Inflammatory macrophage treated with lipopolysaccharide for 1 hour (primary cell): Measurements from ENCODE around the gene MAN2B2.

Experiments
- DNase-seq, 2 donors: peaks; one replicate each; pipeline ENCODE4 v3.0.0-alpha.2; 2020 to 2022

MAN2B2 gene

DNA sequence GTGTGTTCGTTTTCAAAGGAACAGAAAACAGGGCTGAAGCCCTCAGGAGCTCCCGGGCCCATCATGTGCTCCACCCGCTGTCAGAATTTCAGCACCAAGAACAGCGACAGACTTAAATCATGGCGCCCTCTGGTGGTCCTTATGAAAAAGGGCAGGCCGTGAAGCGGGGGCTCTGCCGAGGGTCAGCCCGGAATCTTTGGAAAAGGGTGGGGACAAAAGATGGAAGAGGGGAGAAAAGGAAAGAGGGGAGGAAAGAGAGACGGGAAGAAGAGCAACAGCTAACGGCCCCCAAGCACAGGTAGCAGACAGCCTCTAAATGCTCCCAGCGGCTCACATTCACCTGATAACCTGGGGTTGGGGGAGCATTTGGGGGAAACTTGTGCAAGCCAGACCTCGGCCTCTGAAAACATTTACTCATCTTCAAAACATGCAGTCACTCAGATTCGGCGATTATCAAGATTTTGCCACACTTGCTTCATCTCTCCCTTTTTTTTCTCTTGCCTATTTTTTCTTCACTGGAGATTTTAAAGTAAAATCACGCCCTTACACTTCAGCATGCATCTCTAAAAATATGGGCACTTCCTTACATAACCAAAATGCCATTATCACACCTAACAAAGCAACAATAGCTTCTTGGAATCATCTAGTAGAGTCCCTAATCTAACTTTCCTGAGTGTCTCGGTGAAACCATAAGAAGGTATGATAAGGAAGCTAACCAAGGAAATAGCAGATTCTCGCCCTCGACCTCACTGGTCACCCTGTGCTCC is 28.1 kb upstream of the MAN2B2 start:
- DNase-seq, result peak; percentile 31 to 82

DNA sequence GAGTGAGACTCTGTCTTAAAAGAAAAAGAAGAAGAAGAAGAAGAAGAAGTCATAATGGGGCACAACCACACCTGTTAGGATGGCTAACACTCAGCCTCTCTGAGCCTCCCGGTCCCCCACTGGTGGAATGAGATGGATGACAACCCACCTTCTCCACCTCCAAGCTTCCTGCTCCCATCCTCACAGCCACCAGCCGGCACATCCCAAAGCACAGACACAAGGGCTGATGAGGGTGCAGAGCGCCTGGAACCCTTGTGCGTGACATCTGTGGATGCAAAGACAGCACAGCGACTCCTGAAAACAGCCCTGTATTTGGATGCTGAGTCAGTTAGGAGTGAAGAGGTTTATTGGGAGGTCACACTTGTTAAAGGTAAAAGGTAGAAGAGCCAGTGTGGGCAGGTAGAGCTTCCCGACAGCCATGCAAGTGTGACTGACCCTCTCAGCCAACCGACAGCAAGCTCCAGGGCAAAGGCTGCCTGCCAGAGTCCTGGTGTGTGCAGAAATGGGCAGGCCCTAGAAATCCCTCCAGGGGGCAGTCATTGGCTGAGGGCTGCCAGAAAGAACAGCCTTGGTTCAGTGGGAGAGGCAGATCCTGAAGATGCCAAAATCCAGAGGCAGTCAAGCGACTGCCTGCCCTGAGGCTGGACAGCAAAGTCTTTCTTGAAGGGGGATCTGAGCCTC is 26.6 kb upstream of the MAN2B2 start:
- peak; percentile 5 to 8 for DNase-seq

DNA sequence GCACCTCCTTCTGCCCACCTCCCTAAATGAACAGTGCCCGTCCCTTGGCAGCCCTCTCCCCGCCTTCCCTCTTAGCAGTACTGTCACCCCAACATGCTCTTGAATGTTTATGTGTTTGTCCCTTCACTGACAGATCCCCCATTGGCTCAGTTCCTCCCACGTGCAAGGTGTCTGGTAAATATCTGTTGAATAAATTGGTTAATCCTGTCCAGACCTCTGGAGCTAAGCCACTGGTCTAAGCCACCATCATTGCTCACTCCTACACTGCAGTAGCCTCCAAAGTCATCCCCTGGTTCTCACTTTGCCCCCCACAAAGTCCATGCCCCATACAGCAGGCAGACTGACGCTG is 26.1 kb upstream of the MAN2B2 start:
- no peak for DNase-seq

DNA sequence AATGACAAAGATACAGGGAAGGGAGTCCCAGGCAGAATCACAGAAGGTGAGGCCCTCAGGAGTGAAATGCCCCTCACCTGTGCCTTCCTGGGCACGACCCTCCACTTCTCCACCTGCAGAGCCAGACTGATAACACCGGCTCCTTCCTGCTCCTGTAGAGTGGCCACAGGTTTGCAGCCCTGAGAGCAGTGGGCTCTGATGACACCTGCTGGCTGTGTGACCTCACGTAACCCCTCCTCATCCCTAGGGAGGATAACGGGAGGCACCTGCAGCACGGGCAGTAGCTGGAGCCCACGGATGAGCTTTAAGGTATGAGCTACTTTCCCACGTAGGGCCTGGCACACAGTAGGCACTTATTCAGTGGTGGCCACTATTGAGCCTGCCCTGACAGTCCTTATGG is 25.5 kb upstream of the MAN2B2 start:
- DNase-seq, result no peak

DNA sequence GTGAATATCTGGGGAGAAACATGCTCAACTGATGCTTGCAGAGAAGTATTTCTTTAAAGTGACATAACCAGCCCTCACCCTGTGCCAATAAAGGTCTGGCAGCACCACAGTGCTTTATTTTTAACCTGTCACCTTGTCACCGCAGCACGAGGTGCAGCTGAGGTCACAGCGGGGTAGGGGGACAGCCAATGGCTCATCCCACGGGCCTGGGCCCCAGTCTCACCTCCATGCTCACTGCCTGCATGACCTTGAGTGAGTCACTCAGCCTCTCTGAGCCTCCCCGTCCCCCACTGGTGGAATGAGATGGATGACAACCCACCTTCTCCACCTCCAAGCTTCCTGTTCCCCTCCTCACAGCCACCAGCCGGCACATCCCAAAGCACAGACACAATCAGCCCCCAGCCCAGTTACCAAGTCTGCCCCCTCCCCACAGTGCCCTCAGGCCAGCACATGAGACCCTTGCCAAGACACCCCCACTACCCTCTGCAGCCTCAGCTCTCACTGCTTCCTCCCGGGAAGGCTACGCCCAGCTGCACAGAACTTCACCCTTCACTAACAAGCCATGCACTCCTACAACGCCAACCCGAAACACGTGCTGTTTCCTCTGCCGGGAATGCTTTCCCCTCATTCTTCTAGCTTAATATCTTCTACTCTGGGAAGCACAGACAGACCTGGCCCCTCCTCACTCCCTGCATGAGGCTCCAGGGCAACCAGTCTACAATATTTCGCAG is 24.9 kb upstream of the MAN2B2 start:
- DNase-seq, result no peak

DNA sequence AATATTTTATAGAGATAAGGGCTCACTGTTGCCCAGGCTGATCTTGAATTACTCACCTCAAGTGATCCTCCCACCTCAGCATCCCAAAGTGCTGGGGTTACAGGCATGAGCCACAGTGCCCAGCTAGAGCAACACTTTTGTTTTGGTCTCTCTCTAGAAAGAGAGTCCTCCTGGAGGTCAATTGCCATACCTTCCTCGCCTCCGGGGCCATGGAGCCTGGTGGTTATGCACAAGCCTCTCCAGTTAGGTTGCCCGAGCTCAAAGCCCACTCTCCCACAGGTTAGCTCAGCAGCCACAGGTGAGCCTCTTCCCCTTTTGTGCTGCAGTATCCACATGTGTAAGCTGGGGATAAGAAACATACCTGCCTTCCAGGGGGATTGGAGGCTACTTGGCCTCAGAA is 24.2 kb upstream of the MAN2B2 start:
- DNase-seq, result no peak

DNA sequence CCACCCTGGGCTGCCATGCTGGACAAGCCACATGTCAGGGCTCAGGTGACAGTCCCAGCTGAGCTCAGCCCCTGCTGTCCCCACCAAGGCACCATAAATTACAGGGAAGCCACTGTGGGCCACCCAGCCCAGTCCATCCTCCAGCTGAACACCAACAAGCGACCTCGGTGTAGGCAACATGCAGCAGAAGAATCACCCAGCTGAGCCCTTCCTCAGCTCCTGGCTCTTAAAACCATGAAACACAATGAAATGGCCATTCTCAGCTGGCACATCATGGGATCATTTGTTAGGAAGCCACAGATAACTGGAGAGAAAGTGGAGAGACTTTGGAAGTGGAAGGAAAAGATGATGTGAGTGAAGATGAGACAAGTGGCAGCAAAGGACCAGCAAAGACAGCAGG is 23.3 kb upstream of the MAN2B2 start:
- no peak for DNase-seq

DNA sequence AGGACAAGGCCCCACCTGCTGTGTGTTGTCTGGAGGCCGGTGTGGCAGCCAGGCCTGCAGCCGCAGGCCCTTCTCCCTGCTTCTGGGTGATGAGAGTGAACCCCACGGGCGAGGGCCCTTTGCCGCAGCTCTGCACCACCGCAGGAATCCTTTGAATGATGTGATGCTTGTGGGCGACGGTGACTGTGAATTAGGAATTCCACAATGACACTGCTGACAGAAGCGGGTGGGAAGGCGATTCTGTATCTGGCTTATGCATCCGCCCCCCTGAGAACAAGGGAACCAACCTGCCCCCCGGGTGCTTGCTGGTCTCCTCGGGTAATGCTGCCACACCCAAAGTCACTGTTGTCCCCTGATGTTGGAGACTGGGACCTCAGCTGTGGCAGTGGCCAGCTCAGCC is 19.5 kb upstream of the MAN2B2 start:
- DNase-seq, result no peak

DNA sequence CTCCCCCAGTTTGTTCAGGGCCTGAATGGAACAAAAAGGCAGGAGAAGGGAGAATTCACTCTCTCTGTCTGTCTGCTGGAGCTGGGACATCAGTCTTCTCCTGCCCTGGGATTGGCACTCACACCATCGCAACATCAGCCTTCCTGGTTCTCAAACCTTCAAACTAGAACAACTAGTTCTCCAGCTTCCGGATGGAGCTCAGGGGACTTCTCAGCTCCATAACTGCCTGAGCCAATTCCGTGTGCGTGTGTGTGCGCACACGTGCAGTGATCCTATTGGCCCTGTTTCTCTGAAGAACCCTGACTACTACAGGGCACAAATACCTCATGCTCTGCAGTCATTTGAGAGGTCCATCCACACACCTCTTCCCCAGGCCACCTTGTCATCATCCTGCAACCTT is 18.7 kb upstream of the MAN2B2 start:
- DNase-seq, result no peak

DNA sequence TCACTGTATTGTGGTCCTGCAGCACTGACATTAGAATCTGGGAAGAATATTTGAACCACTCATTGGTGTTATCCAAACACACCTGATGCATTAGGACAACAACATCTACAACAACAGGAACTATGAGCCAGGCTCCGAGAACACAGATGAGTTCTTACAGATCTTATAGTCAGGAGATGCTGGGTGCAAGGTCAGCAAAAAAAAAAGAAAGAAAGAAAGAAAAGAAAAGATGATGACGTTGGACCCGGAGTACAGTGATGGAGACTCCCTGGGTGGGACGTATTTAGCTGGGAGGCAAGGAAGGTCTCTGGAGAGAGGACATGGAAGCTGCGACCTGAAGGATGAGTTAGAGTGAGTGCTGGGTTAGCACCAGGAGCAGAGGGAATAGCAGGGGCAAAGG is 17.8 kb upstream of the MAN2B2 start:
- no peak for DNase-seq

DNA sequence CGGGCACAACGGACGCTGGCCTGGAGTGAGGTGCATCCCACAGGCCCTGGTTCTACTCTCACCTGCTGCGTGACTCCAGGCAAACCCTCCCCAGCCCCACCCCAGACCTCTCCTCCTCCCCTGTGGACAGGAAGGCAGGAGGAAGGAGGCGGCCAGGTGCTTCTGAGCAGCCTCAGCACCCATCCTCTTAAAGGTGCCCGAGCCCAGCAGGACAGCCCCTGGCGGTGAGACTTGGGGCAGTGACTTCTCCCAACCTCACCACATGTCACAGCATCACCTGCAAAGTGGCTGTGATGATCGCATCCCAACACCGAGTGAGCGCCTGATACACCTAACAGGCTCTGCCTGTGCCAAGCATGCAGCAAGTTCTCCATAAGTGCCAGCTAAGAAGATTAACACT is 17.1 kb upstream of the MAN2B2 start:
- DNase-seq, result no peak

DNA sequence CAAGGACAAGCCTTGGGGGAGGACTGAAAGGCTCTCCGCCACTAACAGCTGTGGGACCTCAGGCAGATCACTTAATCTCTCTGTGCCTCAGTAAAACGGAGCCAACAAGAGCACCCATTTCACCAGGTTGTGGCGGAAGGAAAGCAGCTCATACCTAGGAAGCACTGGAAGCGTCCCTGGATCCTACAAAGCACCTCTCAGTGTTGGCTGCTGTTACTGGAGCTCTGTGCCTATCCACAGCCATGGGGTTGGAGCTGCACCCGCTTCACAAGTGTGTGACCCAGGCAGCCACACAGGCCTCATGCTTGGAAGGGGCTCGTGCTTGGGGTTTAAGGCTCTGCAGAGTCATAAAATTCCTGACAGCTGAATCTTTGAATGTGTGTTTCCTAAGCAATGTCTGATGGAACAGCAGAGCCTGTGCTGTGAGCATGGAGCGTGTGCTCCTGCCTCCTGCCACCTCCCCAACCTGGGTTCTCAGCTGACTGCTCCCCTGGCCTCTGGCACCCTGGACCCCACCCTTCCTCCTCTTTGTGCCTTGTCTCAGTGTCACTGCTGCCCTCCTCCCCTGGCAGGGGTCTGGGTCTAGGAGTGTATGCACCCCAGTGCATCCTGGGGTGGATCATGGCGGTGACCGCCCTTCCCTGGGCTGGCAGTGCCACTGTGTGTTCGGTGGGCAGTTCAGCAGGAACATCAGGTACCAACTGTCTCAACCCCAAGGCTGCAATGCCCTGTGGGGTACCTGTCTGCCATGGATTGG is 14.4 kb upstream of the MAN2B2 start:
- no peak for DNase-seq

DNA sequence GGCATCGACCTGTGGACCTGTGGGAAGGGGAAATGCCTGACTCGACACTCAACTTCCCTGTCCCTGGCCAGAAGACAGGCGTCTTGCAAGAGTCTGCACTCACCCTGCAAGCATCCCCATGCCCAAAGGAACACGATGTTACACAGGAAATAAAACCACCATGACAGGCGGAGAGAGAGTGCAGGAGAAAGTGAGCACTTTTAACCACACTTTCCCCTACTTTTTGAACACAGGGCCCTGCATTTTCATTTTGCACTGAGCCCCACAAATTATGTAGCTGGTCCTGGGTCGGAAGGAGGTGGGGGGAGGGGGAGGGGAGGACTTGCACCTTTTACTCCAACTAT is 13.8 kb upstream of the MAN2B2 start:
- DNase-seq, result no peak

DNA sequence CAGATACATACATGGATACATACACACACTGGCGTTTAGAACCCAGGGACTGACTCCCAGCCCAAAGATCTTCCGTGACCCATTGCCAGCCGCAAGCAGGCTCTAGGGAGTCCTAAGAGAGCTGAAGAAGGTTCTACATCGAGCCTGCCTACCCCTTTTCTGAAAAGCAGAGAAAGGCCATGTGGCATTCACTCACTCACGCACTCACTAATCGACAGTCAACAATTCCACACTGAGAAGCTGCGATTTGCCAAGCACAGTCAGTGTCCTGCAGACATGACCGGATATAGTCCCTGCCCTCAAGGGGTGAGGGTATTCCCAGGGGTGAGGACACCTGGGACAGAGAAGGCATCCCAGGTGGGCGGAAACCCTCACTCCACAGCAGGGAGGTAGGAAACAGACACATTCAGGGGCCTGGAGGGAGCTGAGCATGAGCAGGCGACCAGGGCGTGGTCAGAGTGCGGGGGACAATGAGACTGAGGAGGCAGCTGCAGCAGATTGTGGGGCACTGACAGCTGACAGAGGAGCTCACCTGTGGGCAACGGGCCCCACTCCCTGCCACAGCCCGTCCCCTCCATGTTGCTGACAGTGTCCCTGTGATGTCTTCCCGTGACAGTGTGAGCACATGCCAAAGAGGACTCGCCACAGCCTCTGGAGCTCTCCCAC is 13.2 kb upstream of the MAN2B2 start:
- DNase-seq, result no peak

DNA sequence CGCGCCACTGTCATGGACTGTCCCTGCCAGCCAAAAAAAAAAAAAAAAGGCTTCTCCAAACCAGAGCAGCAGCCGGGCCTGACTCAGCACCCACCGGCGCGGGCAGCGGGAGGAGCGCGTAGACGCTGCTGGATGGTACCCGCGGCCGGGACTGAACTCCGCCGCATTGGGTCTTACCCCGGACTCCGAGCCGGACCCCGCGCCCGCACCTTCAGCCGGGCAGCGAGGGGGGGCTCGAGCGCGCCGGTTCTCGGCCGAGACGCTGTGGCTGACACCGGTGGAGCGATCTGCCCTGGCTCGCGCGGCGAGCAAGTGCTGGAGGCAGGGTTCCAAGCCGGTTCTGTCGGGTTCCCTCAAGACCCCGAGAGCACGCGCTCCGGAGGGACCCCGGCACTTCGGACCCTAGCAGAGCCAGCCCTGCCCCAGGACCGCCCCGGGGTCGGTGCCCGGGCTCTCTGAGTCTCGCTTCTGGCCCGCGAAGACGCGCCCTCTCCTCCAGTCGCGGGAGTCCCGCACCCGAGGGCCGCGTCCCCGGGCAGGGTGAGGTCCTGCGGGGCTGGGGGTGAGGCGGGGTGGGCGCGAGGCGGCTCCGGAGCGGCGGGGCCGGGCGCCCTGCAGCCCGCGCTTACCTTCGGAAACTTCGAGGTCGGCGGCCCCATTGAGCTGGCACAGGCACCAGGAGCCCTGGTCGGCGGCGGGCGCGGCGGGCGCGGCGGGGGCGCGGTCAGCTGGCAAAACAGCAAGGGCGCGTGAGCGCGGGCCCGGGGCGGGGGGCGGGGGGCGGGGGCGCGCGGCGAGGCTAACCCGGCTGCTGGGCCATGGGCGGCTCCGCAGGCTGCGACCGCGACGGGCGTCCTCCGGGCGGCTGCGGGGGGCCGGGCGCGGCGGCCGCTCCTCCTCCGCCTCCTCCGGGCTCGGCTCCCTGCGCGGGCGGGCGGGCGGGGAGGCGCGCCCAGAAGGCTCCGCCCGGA is 11.8 kb upstream of the MAN2B2 start:
- peak in 1 of 2 donors; percentile 2 for DNase-seq

DNA sequence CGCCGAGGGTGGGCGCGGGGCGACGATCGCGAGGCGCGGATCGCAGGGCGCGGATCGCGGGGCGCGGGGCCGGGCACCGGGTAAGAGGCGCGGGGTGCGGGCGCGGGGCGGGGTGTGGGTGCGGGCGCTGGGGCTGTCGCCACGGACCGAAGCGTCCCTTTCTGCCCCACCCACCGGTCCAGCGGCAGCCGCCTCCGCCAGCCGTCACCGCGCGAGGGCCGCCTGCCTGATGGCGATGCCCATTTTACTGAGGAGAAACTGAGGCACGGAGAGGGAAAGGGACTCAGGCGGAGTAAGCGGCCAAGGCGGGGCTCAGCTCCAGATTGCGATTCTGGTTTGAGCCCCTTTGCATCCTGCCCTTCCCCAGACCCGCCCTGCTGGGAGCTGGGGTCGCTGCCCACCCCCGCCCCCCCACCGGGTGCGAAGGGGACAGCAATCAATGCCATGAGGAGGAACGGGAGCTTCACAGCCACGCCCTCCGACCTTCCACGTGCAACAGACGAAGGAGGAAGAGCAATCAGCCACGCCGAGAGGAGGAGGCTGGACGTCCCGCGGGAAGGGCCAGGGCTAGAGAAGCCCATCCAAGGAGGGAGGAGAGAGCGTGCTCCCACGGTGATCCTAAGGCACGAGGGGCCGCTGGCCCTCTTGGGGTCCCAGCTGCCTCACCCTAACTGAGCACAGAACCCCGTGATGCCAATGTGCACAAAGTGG is 10.9 kb upstream of the MAN2B2 start:
- no peak for DNase-seq

DNA sequence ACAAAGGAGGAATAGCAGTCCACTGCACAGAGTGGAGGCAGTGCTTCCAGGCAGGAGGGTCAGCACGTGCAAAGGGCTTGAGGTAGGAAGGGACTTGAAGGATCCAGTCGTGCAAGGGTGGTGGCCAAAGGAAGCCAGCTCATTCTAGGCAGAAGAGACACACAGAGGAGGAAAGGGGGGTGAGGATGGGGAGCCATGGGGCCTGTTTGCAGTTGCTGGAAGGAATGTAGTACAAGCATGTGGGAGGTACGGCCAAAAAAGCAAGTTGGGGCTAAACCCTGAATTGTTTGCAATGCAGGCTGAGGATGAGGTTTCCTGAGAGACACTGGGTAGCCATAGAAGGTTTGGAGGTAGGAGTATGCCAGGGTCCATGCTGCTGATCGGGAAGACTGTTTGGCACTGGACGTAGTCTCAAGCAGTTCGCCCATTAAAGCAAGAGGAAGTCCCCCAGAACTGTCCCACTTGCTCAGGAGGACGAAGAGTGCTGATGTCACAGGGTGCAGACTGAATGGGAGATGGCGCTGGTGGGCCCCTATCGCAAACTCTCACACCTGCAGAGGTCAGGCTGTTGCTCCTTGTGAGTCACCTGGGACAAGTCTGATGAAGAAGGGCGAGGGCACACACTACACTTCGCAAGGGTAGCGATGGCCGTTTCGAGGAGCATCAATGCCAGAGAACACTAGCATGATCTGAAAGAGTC is 9.1 kb upstream of the MAN2B2 start:
- no peak for DNase-seq

DNA sequence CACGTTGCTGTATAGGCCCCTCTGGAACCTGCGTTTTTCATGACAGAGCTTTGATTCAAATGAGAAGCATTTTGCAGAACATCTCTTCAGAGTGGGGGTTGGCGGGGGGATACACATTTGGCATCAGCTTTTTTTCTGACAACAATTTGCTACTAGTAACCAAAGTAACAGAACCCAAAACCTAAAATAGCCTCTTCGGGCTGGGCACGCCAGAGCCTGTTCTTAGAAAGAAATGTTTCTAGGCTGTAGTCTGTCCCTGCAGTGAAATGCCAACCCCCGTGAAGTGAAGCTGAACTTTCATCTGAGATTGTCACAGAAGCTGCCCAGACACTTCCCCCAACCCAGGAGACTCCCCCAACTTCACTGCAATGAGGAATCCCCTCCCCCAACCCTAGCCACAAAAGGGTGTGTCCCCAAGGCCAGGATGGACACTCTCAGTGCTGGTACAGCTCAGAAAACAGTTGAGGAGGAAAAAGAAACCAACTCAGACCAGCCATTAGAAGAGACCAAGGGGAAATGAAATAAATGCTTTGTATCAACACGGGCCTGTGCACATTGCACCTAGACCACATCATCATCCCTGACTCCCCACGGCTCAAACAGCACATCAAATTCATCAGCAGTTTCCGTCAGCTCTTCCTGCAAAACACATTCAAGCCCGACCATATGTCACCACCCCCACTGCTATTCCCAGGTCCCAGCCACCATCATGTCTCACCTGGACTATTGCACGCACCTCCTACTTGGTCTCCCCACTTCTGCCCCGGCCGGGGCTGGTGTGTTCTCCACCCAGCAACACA is 8.4 kb upstream of the MAN2B2 start:
- DNase-seq, result no peak

DNA sequence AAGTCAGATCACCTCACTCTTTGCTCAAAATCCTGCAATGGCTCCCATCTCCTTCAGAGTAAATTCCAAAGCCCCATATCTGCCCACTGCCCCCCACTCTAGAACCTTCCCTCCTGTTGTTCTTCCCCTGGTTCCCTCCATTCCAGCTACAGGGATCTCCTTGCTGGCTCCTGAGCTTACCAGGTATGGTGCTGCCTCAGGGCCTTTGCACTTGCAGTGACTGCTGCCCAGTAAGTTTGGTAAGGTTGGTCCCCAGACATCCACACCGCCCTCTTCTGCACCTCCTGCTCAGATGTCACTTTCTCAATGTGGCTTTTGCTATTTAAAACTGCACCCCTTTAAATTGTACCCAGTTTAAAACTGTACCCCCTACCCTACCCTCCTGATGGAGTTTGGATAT is 7.8 kb upstream of the MAN2B2 start:
- no peak for DNase-seq

DNA sequence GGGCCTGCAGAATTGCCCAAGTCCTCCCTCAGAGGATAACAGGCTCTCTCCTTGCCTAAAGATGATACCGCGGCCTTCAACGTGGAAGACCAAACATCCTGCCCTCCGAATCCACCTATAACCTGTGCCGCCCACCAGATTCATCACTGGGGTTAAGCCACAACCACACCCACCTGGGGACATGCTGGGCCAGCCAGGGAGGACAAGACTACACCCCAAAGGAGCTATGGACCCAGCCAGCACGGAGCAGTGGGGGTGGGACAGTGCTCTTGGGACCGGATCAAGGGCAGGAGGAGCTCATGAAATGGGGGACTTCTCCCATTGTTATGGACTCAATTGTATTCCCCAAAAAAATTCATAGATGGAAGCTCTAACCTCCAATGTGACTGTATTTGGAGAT is 6.8 kb upstream of the MAN2B2 start:
- no peak for DNase-seq
